ENCODE data around the gene CAPZB. TPM values are rescaled to one million over a fixed set of nuclear protein-coding genes. Genes with fewer than 3 reads are reported as not detected.
A peak's percentile ranks its signal among the peaks of the same experiment; 100 is the strongest.

The CAPZB gene
- polyA plus RNA-seq, 3 donors, result 290 to 504 (median 407) TPM

DNA sequence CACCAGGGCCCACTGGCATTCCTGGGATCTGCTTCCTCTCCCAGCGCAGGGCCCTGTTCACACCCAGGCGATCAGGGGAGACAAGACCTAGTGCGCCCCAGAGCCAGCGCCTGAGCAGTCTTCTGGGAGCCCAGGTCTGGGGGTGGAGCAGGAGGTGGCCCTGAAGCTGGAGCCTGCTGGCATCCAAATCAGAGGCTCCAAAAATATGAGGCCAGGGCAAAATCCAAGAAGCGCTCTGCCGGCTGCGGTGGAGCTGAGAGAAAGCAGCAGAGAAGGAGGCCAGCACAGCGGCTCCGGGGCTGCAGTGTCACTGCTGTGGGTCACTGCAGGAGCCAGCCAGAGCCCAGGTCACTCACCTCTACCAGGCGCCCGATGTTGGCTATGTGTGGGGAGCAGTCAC, 140.5 kb downstream of the CAPZB start:
- peak overlapping the region in 2 of 7 donors; percentile 25 to 81 for H3K27ac Mint-ChIP-seq
- H3K9me3 Mint-ChIP-seq, result peaks cover 0 to 2% (median 0%) of the 10 kb centered on the region in 7 donors
- no peak for DNase-seq
- Histone ChIP-seq H3K4me2 (replicated peaks; ENCODE audit: extremely low read depth, low read length, poor library complexity, severe bottlenecking) (no peak overlapping the region), H3K36me3 (replicated peaks in 1 of 2; ENCODE audit: control insufficient read depth in 1 of 2, insufficient read depth in 2 of 2, low read length in 2 of 2) (peaks cover 55 to 70% of the 10 kb centered on the region in 2 donors), H3K4me3 (replicated peaks in 1 of 3; ENCODE audit: low read depth in 2 of 3, low read length in 3 of 3) (no peak overlapping the region), H3K9me3 (replicated peaks in 1 of 2; ENCODE audit: control insufficient read depth in 1 of 2, insufficient read depth in 1 of 2, low read length in 2 of 2) (no peaks in the 10 kb centered on the region), H3K79me2 (ENCODE audit: insufficient read depth, low read length) (no peaks in the 10 kb centered on the region), H3K27me3 (ENCODE audit: control insufficient read depth in 2 of 2, insufficient read depth in 2 of 2, low read length in 2 of 2) (no peaks in the 10 kb centered on the region), H4K20me1 (ENCODE audit: insufficient read depth, low read length) (peaks cover 83% of the 10 kb centered on the region), H3K4me1 (ENCODE audit: control insufficient read depth in 1 of 2, insufficient read depth in 2 of 2, low read length in 2 of 2) (peaks cover 35 to 45% of the 10 kb centered on the region in 2 donors), H3K9ac (ENCODE audit: insufficient read depth, low read length, poor library complexity, severe bottlenecking) (no peak overlapping the region), H2AFZ (ENCODE audit: insufficient read depth, low read depth, low read length, poor library complexity, severe bottlenecking) (no peak overlapping the region), H3K27ac (ENCODE audit: low read depth in 1 of 2, low read length in 2 of 2) (no peak overlapping the region)
- 98% methylated on average over 11 of the region's 11 CpGs for WGBS (ENCODE audit: insufficient coverage)
- peaks cover 38% of the 10 kb centered on the region for H3K4me1 Mint-ChIP-seq
- TF ChIP-seq, protein P1, sequence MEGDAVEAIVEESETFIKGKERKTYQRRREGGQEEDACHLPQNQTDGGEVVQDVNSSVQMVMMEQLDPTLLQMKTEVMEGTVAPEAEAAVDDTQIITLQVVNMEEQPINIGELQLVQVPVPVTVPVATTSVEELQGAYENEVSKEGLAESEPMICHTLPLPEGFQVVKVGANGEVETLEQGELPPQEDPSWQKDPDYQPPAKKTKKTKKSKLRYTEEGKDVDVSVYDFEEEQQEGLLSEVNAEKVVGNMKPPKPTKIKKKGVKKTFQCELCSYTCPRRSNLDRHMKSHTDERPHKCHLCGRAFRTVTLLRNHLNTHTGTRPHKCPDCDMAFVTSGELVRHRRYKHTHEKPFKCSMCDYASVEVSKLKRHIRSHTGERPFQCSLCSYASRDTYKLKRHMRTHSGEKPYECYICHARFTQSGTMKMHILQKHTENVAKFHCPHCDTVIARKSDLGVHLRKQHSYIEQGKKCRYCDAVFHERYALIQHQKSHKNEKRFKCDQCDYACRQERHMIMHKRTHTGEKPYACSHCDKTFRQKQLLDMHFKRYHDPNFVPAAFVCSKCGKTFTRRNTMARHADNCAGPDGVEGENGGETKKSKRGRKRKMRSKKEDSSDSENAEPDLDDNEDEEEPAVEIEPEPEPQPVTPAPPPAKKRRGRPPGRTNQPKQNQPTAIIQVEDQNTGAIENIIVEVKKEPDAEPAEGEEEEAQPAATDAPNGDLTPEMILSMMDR (IDR thresholded peaks at IDR 0.05), result no peak
- intact Hi-C loops (cut with micrococcal nuclease), result loop anchor here (5.0 to 10.0 kb wide), 2 partner anchors 307 to 310 kb away; no protein-coding TSS in a partner anchor
- H3K4me3 Mint-ChIP-seq, result no peak overlapping the region
- H3K36me3 Mint-ChIP-seq, result peaks cover 64 to 76% of the 10 kb centered on the region in 2 donors
- H3K27me3 Mint-ChIP-seq (ENCODE audit: low read depth in 3 of 3), result no peaks in the 10 kb centered on the region

GRCh38 chr1:19344372-19344810, 140.9 kb downstream of the CAPZB start:
- H3K4me1 Mint-ChIP-seq, result peaks cover 36% of the 10 kb centered on the region
- peak overlapping the region in 2 of 7 donors; percentile 18 to 81 for H3K27ac Mint-ChIP-seq
- Histone ChIP-seq H3K4me1 (ENCODE audit: control insufficient read depth in 1 of 2, insufficient read depth in 2 of 2, low read length in 2 of 2) (peaks cover 35 to 40% of the 10 kb centered on the region in 2 donors), H3K9ac (ENCODE audit: insufficient read depth, low read length, poor library complexity, severe bottlenecking) (no peak overlapping the region), H3K27ac (ENCODE audit: low read depth in 1 of 2, low read length in 2 of 2) (no peak overlapping the region), H3K9me3 (replicated peaks in 1 of 2; ENCODE audit: control insufficient read depth in 1 of 2, insufficient read depth in 1 of 2, low read length in 2 of 2) (no peaks in the 10 kb centered on the region), H3K27me3 (ENCODE audit: control insufficient read depth in 2 of 2, insufficient read depth in 2 of 2, low read length in 2 of 2) (no peaks in the 10 kb centered on the region), H3K4me3 (replicated peaks in 1 of 3; ENCODE audit: low read depth in 2 of 3, low read length in 3 of 3) (no peak overlapping the region), H3K36me3 (replicated peaks in 1 of 2; ENCODE audit: control insufficient read depth in 1 of 2, insufficient read depth in 2 of 2, low read length in 2 of 2) (peaks cover 56 to 70% of the 10 kb centered on the region in 2 donors), H3K79me2 (ENCODE audit: insufficient read depth, low read length) (no peaks in the 10 kb centered on the region), H2AFZ (ENCODE audit: insufficient read depth, low read depth, low read length, poor library complexity, severe bottlenecking) (no peak overlapping the region), H4K20me1 (ENCODE audit: insufficient read depth, low read length) (peaks cover 85% of the 10 kb centered on the region), H3K4me2 (replicated peaks; ENCODE audit: extremely low read depth, low read length, poor library complexity, severe bottlenecking) (no peak overlapping the region)
- WGBS (ENCODE audit: insufficient coverage), result 63% methylated on average over 12 of the region's 12 CpGs
- no peak overlapping the region for H3K4me3 Mint-ChIP-seq
- peaks cover 63 to 76% of the 10 kb centered on the region in 2 donors for H3K36me3 Mint-ChIP-seq
- TF ChIP-seq, protein P1 (IDR thresholded peaks at IDR 0.05), result peak; percentile 89
- H3K9me3 Mint-ChIP-seq, result peaks cover 0 to 2% (median 0%) of the 10 kb centered on the region in 7 donors
- intact Hi-C loops (cut with micrococcal nuclease), result loop anchor here in 1 of 2 donors (10.0 kb wide), 1 partner anchor 310 kb away; no protein-coding TSS in a partner anchor
- H3K27me3 Mint-ChIP-seq (ENCODE audit: low read depth in 3 of 3), result no peaks in the 10 kb centered on the region
- DNase-seq, result peak in 1 of 3 donors; percentile 21

Data from CD14-positive monocyte (primary cell).